ENCODE results near the gene ADARB2.

Gene ADARB2

DNA sequence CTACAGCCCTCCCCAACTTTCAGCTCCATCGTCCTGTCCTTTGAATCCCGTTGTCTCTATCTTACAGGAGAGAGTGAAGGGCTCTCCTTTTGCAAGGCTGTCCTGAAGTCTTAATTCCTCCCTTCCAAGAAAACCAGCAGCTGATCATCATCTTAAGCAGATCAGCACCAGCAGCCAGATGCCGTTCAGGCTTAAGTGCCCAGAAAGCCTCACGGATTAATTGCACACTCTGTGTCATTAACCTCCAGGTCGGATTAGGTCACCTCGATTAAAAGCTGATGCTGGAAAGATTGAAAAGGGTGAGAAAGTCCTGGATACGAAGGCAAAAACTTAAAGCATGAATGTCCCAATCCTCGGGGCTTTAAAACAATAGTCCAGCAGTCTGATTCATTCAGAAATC is 24.8 kb upstream of the ADARB2 start:
- TF ChIP-seq TCF12 (IDR thresholded peaks at IDR 0.05; ENCODE audit: low read depth) (no peak), CREB1 (IDR thresholded peaks at IDR 0.05; ENCODE audit: low read depth) (no peak), ZBTB7A (IDR thresholded peaks at IDR 0.05; ENCODE audit: low read depth) (no peak), NFIC (IDR thresholded peaks at IDR 0.05) (no peak), EP300 (IDR thresholded peaks at IDR 0.05; ENCODE audit: borderline replicate concordance) (no peak), FOXM1 (IDR thresholded peaks at IDR 0.05; ENCODE audit: borderline replicate concordance, low read depth) (no peak), TEAD4 (IDR thresholded peaks at IDR 0.05) (no peak), CEBPB (IDR thresholded peaks at IDR 0.05) (no peak), EGR1 (IDR thresholded peaks at IDR 0.05) (no peak), YY1 (IDR thresholded peaks at IDR 0.05; ENCODE audit: low read depth) (no peak), RAD21 (IDR thresholded peaks at IDR 0.05; ENCODE audit: low read depth) (no peak), TAF1 (IDR thresholded peaks at IDR 0.05; ENCODE audit: low read depth) (no peak)
- TF ChIP-seq, protein P1, sequence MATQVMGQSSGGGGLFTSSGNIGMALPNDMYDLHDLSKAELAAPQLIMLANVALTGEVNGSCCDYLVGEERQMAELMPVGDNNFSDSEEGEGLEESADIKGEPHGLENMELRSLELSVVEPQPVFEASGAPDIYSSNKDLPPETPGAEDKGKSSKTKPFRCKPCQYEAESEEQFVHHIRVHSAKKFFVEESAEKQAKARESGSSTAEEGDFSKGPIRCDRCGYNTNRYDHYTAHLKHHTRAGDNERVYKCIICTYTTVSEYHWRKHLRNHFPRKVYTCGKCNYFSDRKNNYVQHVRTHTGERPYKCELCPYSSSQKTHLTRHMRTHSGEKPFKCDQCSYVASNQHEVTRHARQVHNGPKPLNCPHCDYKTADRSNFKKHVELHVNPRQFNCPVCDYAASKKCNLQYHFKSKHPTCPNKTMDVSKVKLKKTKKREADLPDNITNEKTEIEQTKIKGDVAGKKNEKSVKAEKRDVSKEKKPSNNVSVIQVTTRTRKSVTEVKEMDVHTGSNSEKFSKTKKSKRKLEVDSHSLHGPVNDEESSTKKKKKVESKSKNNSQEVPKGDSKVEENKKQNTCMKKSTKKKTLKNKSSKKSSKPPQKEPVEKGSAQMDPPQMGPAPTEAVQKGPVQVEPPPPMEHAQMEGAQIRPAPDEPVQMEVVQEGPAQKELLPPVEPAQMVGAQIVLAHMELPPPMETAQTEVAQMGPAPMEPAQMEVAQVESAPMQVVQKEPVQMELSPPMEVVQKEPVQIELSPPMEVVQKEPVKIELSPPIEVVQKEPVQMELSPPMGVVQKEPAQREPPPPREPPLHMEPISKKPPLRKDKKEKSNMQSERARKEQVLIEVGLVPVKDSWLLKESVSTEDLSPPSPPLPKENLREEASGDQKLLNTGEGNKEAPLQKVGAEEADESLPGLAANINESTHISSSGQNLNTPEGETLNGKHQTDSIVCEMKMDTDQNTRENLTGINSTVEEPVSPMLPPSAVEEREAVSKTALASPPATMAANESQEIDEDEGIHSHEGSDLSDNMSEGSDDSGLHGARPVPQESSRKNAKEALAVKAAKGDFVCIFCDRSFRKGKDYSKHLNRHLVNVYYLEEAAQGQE (IDR thresholded peaks at IDR 0.05; ENCODE audit: low read depth) = no peak
- TF ChIP-seq, protein P2, sequence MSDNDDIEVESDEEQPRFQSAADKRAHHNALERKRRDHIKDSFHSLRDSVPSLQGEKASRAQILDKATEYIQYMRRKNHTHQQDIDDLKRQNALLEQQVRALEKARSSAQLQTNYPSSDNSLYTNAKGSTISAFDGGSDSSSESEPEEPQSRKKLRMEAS (IDR thresholded peaks at IDR 0.05) = no peak
- TF ChIP-seq, protein P3, sequence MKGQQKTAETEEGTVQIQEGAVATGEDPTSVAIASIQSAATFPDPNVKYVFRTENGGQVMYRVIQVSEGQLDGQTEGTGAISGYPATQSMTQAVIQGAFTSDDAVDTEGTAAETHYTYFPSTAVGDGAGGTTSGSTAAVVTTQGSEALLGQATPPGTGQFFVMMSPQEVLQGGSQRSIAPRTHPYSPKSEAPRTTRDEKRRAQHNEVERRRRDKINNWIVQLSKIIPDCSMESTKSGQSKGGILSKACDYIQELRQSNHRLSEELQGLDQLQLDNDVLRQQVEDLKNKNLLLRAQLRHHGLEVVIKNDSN (IDR thresholded peaks at IDR 0.05) = no peak

DNA sequence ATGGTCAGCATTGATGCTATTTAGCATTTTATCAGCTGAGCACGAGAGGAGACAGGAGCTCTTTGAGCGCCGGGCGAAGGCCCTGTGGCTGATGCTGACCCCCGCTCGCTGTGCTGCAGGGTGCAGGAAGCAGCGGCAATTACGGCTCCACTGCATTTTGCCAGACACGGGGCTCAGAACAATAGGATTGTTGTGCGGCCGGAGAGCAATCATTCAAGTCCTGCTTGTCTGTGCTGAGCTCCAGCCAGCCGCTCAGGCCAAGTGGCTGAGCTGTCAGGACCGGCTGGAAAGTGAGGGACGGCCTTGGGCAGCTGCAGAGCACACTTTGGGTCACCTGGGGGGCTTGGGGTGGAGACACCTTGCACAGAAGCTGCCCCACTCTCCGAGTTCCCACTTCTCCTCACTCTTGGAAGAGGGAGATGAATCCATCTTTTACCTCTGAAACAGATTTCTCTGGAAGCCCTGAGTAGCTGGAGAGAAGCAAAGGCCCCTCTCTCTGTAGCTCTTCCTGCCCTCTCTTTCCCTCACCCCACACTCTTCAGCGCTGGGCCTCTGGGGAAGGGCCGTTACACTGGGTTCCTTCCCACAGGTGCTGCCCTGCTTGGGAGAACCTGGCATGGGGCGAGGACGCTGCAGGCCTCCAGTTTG is 17.3 kb upstream of the ADARB2 start:
- TF ChIP-seq EP300 (IDR thresholded peaks at IDR 0.05; ENCODE audit: borderline replicate concordance) (no peak), FOXM1 (IDR thresholded peaks at IDR 0.05; ENCODE audit: borderline replicate concordance, low read depth) (no peak), YY1 (IDR thresholded peaks at IDR 0.05; ENCODE audit: low read depth) (no peak), TEAD4 (IDR thresholded peaks at IDR 0.05) (no peak), TCF12 (IDR thresholded peaks at IDR 0.05; ENCODE audit: low read depth) (no peak), RAD21 (IDR thresholded peaks at IDR 0.05; ENCODE audit: low read depth) (no peak), NFIC (IDR thresholded peaks at IDR 0.05) (no peak)
- TF ChIP-seq, protein P1 (IDR thresholded peaks at IDR 0.05; ENCODE audit: low read depth) = no peak

DNA sequence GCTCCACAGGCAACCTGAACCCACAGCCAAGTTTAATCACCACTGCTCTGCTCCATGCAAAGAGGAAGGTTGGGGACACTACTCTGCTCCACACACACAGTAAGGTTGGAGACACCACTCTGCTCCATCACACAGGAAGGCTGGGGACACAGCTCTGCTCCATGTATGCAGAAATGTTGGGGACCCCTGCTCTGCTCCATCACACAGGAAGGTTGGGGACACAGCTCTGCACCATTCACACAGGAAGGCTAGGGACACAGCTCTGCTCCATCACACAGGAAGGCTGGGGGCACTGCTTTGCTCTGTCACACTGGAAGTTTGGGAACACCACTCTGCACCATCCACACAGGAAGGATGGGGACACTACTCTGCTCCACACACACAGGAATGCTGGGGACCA is 14.8 kb upstream of the ADARB2 start:
- TF ChIP-seq CREB1 (IDR thresholded peaks at IDR 0.05; ENCODE audit: low read depth) (no peak), FOXM1 (IDR thresholded peaks at IDR 0.05; ENCODE audit: borderline replicate concordance, low read depth) (no peak)

DNA sequence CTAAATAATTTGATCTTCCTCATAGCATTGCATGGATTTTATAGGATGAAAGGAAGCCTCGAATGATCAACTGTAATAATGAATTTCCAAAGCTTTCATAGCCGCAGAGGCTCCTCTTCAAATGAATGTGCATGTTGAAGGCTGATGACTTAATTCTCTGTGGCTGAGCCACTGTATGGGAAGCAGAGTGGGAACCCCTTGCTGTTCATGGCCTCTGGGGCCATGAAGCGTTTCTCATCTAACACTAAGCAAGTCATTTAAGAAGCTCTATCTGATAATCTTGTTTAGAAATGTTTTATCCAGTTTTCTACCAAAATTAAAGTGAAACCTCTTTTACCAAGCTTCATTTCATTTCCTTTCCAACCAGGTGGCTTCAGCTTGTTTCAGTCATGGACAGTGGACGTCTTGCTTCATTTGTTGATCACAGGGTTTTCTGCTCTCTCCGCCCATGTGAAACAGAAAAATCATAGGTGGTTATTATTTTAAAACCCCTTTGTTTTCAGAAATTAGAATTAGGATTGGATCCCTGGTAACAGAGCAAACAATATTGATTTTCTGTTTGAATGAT is 10.3 kb upstream of the ADARB2 start:
- no peak for TF ChIP-seq EGR1 (IDR thresholded peaks at IDR 0.05)
- TF ChIP-seq ZBTB7A (IDR thresholded peaks at IDR 0.05; ENCODE audit: low read depth) = no peak
- TF ChIP-seq TCF12 (IDR thresholded peaks at IDR 0.05; ENCODE audit: low read depth) = no peak

DNA sequence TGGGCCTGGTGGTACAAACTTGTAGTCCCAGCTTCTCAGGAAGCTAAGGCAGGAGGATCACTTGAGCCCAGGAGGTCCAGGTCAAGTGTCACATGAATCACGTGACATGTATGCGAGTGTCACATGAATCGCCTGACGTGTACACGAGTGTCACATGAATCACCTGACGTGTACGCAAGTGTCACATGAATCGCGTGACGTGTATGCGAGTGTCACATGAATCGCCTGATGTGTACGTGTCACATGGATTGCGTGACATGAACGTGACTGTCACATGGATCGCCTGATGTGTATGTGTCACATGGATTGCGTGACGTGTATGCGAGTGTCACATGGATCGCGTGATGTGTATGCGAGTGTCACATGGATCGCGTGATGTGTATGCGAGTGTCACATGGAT is 9.5 kb upstream of the ADARB2 start:
- no peak for TF ChIP-seq YY1 (IDR thresholded peaks at IDR 0.05; ENCODE audit: low read depth)
- TF ChIP-seq, protein P1 (IDR thresholded peaks at IDR 0.05; ENCODE audit: low read depth) = no peak
- TF ChIP-seq, protein P2 (IDR thresholded peaks at IDR 0.05) = no peak

Measured in Ishikawa (cell line).